PC-3 (cell line): ENCODE measurements around the gene UCN3.

ENCODE experiments used
- EZH2 ChIP-seq: fragments of 300-600 bp; sonication (generic); IDR thresholded peaks from one replicate; pipeline ENCODE4 v1.6.1; 2017; ENCODE audit warnings: antibody characterized with exemption, mild to moderate bottlenecking, low read length; ENCODE audit not compliant: unreplicated experiment
- EZH2phosphoT487 ChIP-seq: fragments of 300-600 bp; sonication (generic); IDR thresholded peaks from 2 replicates; pipeline ENCODE4 v1.6.1; 2018; ENCODE audit warnings: mild to moderate bottlenecking, antibody characterized with exemption, low read length, borderline replicate concordance
- TF ChIP-seq, protein P1 (sequence below): fragments of 300-600 bp; sonication (generic); conservative IDR thresholded peaks from 2 replicates; pipeline ENCODE4 v1.5.1; 2017; ENCODE audit warnings: antibody characterized with exemption, low read depth, mild to moderate bottlenecking, low read length

DNA sequence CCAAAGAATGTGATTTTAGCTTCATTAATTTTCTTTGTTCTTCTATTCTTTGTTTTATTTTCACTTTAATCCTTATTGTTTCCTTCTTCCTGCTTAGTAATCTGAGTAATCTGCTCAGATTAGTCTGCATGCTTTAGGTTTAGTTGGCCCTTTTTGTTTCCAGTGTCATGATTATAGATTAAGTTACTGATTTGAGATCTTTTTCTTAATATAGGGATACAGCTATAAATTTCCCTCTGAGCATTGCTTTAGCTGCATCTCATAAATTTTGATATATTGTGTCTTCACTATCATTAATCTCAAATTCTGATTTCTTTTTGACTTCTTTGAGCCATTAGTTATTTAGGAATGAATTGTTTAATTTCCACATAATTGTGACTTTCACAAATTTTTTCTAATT is 53.8 kb downstream of the UCN3 start:
- TF ChIP-seq, protein P1, sequence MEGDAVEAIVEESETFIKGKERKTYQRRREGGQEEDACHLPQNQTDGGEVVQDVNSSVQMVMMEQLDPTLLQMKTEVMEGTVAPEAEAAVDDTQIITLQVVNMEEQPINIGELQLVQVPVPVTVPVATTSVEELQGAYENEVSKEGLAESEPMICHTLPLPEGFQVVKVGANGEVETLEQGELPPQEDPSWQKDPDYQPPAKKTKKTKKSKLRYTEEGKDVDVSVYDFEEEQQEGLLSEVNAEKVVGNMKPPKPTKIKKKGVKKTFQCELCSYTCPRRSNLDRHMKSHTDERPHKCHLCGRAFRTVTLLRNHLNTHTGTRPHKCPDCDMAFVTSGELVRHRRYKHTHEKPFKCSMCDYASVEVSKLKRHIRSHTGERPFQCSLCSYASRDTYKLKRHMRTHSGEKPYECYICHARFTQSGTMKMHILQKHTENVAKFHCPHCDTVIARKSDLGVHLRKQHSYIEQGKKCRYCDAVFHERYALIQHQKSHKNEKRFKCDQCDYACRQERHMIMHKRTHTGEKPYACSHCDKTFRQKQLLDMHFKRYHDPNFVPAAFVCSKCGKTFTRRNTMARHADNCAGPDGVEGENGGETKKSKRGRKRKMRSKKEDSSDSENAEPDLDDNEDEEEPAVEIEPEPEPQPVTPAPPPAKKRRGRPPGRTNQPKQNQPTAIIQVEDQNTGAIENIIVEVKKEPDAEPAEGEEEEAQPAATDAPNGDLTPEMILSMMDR: no peak
- TF ChIP-seq EZH2phosphoT487: no peak
- no peak for TF ChIP-seq EZH2
